GM19468 (cell line): Measurements from ENCODE around the gene TANGO2.
A peak's percentile ranks its signal among the peaks of the same experiment; 100 is the strongest.

Source experiments
- ATAC-seq: cut with Tn5 transposase; IDR thresholded peaks from one replicate; pipeline ENCODE4 v1.9.1; 2021; ENCODE audit warnings: mild to moderate bottlenecking, moderate library complexity, moderate number of reproducible peaks; ENCODE audit not compliant: unreplicated experiment; ENCODE audit errors: extremely low read depth

TANGO2 gene

GRCh38 chr22:20020533-20021195 is at the start of gene TANGO2:
TSS of gene TANGO2 (plus strand) at chr22:20021110. CDS start at chr22:20036799, 15,689 bp downstream.
- peak; percentile 75 for ATAC-seq

GRCh38 chr22:19971276-19972124 is 49.4 kb upstream of the TANGO2 start:
- ATAC-seq, result no peak

GRCh38 chr22:19972251-19972650 is 48.7 kb upstream of the TANGO2 start:
- no peak for ATAC-seq

GRCh38 chr22:19972652-19973550 is 48.0 kb upstream of the TANGO2 start:
- no peak for ATAC-seq

GRCh38 chr22:19973551-19974267 is 47.2 kb upstream of the TANGO2 start:
- ATAC-seq, result no peak

- ATAC-seq, result no peak
Observed at GRCh38 chr22:19974268-19974861, 46.5 kb upstream of the TANGO2 start.

- ATAC-seq, result no peak
Observed at GRCh38 chr22:19974935-19975706, 45.8 kb upstream of the TANGO2 start.

- no peak for ATAC-seq
Observed at GRCh38 chr22:19975707-19976035, 45.2 kb upstream of the TANGO2 start.

GRCh38 chr22:19976671-19977070 is 44.2 kb upstream of the TANGO2 start:
- no peak for ATAC-seq

- no peak for ATAC-seq
Observed at GRCh38 chr22:19977296-19978243, 43.3 kb upstream of the TANGO2 start.

GRCh38 chr22:19978748-19979147 is 42.2 kb upstream of the TANGO2 start:
- no peak for ATAC-seq

GRCh38 chr22:19979712-19980493 is 41.0 kb upstream of the TANGO2 start:
- no peak for ATAC-seq

GRCh38 chr22:19980766-19981165 is 40.1 kb upstream of the TANGO2 start:
- ATAC-seq, result no peak

- no peak for ATAC-seq
Observed at GRCh38 chr22:19981171-19981960, 39.5 kb upstream of the TANGO2 start.

- no peak for ATAC-seq
Observed at GRCh38 chr22:19981961-19982920, 38.7 kb upstream of the TANGO2 start.
